Measurements from ENCODE around the gene RAPGEF1. TPM values are rescaled to one million over a fixed set of nuclear protein-coding genes. Genes with fewer than 3 reads are reported as not detected.

Gene RAPGEF1
- total RNA-seq, 1 experiment from 2014 or later, result 55.6 TPM

DNA sequence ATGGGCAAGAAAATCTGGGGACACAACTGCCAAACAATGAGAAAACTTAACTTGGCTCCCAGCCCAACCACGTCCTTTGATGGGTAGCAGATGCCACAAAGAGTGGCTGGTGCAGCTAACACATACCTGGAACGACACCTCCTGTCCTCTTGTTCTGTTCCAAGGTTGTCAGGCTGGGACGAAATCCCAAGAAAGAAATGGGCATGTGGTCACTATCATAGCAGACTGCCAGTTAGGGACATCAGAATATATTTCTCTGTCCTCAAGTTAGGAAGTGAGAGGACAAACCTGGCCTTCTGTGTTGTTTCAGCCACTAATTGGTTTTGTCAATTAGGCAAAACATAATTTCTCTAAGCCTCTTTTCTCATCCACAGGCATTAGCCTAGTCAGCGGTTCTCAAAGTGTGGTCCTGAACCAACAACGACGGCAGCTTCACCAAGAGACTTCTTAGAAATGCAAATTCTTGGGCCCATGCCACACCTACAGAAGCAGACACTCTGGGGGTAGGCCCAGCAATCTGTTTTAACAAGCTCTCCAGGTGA lies 63.4 kb downstream of the RAPGEF1 start:
- Histone ChIP-seq H2AK5ac (ENCODE audit: insufficient read length, low read length) (no peak overlapping the region), H3K23ac (ENCODE audit: insufficient read length, low read depth, low read length) (no peak overlapping the region), H2BK12ac (ENCODE audit: insufficient read length, low read depth, low read length) (no peak overlapping the region), H3T11ph (ENCODE audit: low read length) (no peak overlapping the region), H3K14ac (ENCODE audit: insufficient read depth, low read length) (no peak overlapping the region), H2BK120ac (ENCODE audit: low read depth, low read length, poor library complexity, severe bottlenecking) (no peak overlapping the region), H2BK20ac (ENCODE audit: low read depth, low read length, poor library complexity, severe bottlenecking) (no peak overlapping the region), H4K5ac (ENCODE audit: insufficient read length, low read depth, low read length) (no peak overlapping the region), H3K9me3 (ENCODE audit: control insufficient read depth, low read depth, low read length) (no peaks in the 10 kb centered on the region), H3K18ac (ENCODE audit: insufficient read length, low read depth, low read length) (no peak overlapping the region), H4K91ac (ENCODE audit: insufficient read length, low read depth, low read length) (no peak overlapping the region), H4K20me1 (ENCODE audit: control insufficient read depth, insufficient read depth, insufficient read length) (no peaks in the 10 kb centered on the region), H2BK15ac (ENCODE audit: low read depth, low read length) (0 out of 2 replicates have a peak overlapping the region, but pooled peaks have one; percentile 17), H3K79me1 (ENCODE audit: insufficient read depth, low read depth, low read length, poor library complexity, severe bottlenecking) (no peaks in the 10 kb centered on the region), H3K4me1 (ENCODE audit: insufficient read depth, low read length) (peaks cover 35% of the 10 kb centered on the region), H2BK5ac (ENCODE audit: insufficient read length, low read length) (no peak overlapping the region), H3K23me2 (ENCODE audit: insufficient read length, low read depth, low read length, poor library complexity, severe bottlenecking) (no peaks in the 10 kb centered on the region), H3K4ac (ENCODE audit: low read depth, low read length) (no peak overlapping the region), H4K8ac (replicated peaks; ENCODE audit: insufficient read length, low read depth, low read length) (no peak overlapping the region), H3K27me3 (ENCODE audit: insufficient read depth, low read length) (no peaks in the 10 kb centered on the region), H3K56ac (ENCODE audit: insufficient read length, low read depth, low read length) (no peak overlapping the region), H3K4me2 (ENCODE audit: insufficient read depth, insufficient read length, low read length) (no peak overlapping the region), H3K27ac (ENCODE audit: insufficient read length, low read depth, low read length) (no peak overlapping the region), H2AFZ (ENCODE audit: low read length) (no peak overlapping the region), H3K79me2 (ENCODE audit: insufficient read depth, low read length) (peaks cover 7% of the 10 kb centered on the region; the same call in 1 of the 2 replicates), H3K9ac (ENCODE audit: extremely low read depth, insufficient read length, low read length) (no peak overlapping the region)
- DNase-seq, result no peak
- Mint-ChIP-seq H3K4me3 (no peak overlapping the region), H3K36me3 (ENCODE audit: insufficient read depth in 1 of 3, low read depth in 3 of 3) (peaks cover 8 to 13% (median 13%) of the 10 kb centered on the region in 3 experiments), H3K27ac (peak overlapping the region in 2 of 3 experiments; percentile 84 to 95; a peak in 3 of 7 replicates), H3K4me1 (peaks cover 88% of the 10 kb centered on the region in 2 experiments), H3K9me3 (peaks cover 8 to 10% of the 10 kb centered on the region in 2 experiments; a peak in 3 of 5 replicates), H3K27me3 (ENCODE audit: low read depth) (peaks cover 1% of the 10 kb centered on the region; the same call in 1 of the 2 replicates)
- WGBS (ENCODE audit: extremely low coverage, insufficient read length, low lambda C conversion rate), result no CpG with 5 or more reads among the region's 6 CpGs
- TF ChIP-seq, protein P1, sequence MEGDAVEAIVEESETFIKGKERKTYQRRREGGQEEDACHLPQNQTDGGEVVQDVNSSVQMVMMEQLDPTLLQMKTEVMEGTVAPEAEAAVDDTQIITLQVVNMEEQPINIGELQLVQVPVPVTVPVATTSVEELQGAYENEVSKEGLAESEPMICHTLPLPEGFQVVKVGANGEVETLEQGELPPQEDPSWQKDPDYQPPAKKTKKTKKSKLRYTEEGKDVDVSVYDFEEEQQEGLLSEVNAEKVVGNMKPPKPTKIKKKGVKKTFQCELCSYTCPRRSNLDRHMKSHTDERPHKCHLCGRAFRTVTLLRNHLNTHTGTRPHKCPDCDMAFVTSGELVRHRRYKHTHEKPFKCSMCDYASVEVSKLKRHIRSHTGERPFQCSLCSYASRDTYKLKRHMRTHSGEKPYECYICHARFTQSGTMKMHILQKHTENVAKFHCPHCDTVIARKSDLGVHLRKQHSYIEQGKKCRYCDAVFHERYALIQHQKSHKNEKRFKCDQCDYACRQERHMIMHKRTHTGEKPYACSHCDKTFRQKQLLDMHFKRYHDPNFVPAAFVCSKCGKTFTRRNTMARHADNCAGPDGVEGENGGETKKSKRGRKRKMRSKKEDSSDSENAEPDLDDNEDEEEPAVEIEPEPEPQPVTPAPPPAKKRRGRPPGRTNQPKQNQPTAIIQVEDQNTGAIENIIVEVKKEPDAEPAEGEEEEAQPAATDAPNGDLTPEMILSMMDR (conservative IDR thresholded peaks at IDR 0.05), result no peak

All from H9 (cell line).